ENCODE results near the gene TUBD1. TPM values are rescaled to one million over a fixed set of nuclear protein-coding genes. Genes with fewer than 3 reads are reported as not detected.
"Not testable (repeated sequence)": the region's sequence is repeated elsewhere in the genome, so short reads cannot be mapped to it uniquely, and the experiment has no call there.

Gene TUBD1
- total RNA-seq, 1 donor from 2014 or later, result 22.2 TPM

- no peak overlapping the region for H3K4me3 Mint-ChIP-seq
- peaks cover 3% of the 10 kb centered on the region for H3K27me3 Mint-ChIP-seq (ENCODE audit: low read depth)
- H3K9me3 Mint-ChIP-seq, result no peaks in the 10 kb centered on the region
- peak overlapping the region; percentile 53 for H3K27ac Mint-ChIP-seq (ENCODE audit: unreplicated experiment)
- no peaks in the 10 kb centered on the region for H3K36me3 Mint-ChIP-seq (ENCODE audit: low read depth)
- TF ChIP-seq CTCF (conservative IDR thresholded peaks at IDR 0.05), result peak; percentile 61
- H3K4me1 Mint-ChIP-seq, result peaks cover 6% of the 10 kb centered on the region
- DNase-seq (ENCODE audit: low read depth, low spot score), result peak; percentile 11
These were observed 39.4 kb downstream of the TUBD1 start for GRCh38 chr17:59853168-59853918.

GRCh38 chr17:59852847-59853167, 39.9 kb downstream of the TUBD1 start:
- peak overlapping the region; percentile 53 for H3K27ac Mint-ChIP-seq (ENCODE audit: unreplicated experiment)

GRCh38 chr17:59851439-59852375, 41.0 kb downstream of the TUBD1 start:
- Mint-ChIP-seq H3K36me3 (ENCODE audit: low read depth) (no peaks in the 10 kb centered on the region), H3K4me3 (no peak overlapping the region), H3K27me3 (ENCODE audit: low read depth) (peaks cover 3% of the 10 kb centered on the region), H3K27ac (ENCODE audit: unreplicated experiment) (no peak overlapping the region), H3K9me3 (no peaks in the 10 kb centered on the region), H3K4me1 (peaks cover 6% of the 10 kb centered on the region)
- no peak for TF ChIP-seq CTCF (conservative IDR thresholded peaks at IDR 0.05)
- no peak for DNase-seq (ENCODE audit: low read depth, low spot score)

More at GRCh38 chr17:59852847-59853167, 39.9 kb downstream of the TUBD1 start:
- not testable (repeated sequence) for DNase-seq (ENCODE audit: low read depth, low spot score); H3K36me3 Mint-ChIP-seq (ENCODE audit: low read depth); H3K4me1 Mint-ChIP-seq; H3K9me3 Mint-ChIP-seq; H3K4me3 Mint-ChIP-seq; H3K27me3 Mint-ChIP-seq (ENCODE audit: low read depth)

GRCh38 chr17:59850311-59850710, 42.4 kb downstream of the TUBD1 start:
- H3K36me3 Mint-ChIP-seq (ENCODE audit: low read depth); H3K27ac Mint-ChIP-seq (ENCODE audit: unreplicated experiment); H3K9me3 Mint-ChIP-seq; H3K4me1 Mint-ChIP-seq; DNase-seq (ENCODE audit: low read depth, low spot score); H3K27me3 Mint-ChIP-seq (ENCODE audit: low read depth); H3K4me3 Mint-ChIP-seq: not testable (repeated sequence)

- H3K4me1 Mint-ChIP-seq, result peaks cover 6% of the 10 kb centered on the region
- TF ChIP-seq CTCF (conservative IDR thresholded peaks at IDR 0.05), result no peak
- no peak overlapping the region for H3K27ac Mint-ChIP-seq (ENCODE audit: unreplicated experiment)
- no peak overlapping the region for H3K4me3 Mint-ChIP-seq
- H3K9me3 Mint-ChIP-seq, result no peaks in the 10 kb centered on the region
- no peak for DNase-seq (ENCODE audit: low read depth, low spot score)
- H3K36me3 Mint-ChIP-seq (ENCODE audit: low read depth), result no peaks in the 10 kb centered on the region
- H3K27me3 Mint-ChIP-seq (ENCODE audit: low read depth), result peaks cover 3% of the 10 kb centered on the region
These were observed 44.0 kb downstream of the TUBD1 start for GRCh38 chr17:59848778-59849177.

- Mint-ChIP-seq H3K4me3 (no peak overlapping the region), H3K36me3 (ENCODE audit: low read depth) (no peaks in the 10 kb centered on the region), H3K27me3 (ENCODE audit: low read depth) (peaks cover 3% of the 10 kb centered on the region), H3K9me3 (no peaks in the 10 kb centered on the region), H3K27ac (ENCODE audit: unreplicated experiment) (no peak overlapping the region), H3K4me1 (peaks cover 5% of the 10 kb centered on the region)
- TF ChIP-seq CTCF (conservative IDR thresholded peaks at IDR 0.05), result no peak
- no peak for DNase-seq (ENCODE audit: low read depth, low spot score)
These were observed 44.4 kb downstream of the TUBD1 start for GRCh38 chr17:59848385-59848668.
